Measurements from ENCODE around the gene SHISA9. TPM values are rescaled to one million over a fixed set of nuclear protein-coding genes. Genes with fewer than 3 reads are reported as not detected.
"Not testable (repeated sequence)": the region's sequence is repeated elsewhere in the genome, so short reads cannot be mapped to it uniquely, and the experiment has no call there.

SHISA9 gene
- total RNA-seq, 1 donor from 2014 or later: not detected

- no peak for DNase-seq (ENCODE audit: low read depth in 2 of 2)
These were observed 1.8 kb upstream of the SHISA9 start for GRCh38 chr16:12899529-12900143.

DNA sequence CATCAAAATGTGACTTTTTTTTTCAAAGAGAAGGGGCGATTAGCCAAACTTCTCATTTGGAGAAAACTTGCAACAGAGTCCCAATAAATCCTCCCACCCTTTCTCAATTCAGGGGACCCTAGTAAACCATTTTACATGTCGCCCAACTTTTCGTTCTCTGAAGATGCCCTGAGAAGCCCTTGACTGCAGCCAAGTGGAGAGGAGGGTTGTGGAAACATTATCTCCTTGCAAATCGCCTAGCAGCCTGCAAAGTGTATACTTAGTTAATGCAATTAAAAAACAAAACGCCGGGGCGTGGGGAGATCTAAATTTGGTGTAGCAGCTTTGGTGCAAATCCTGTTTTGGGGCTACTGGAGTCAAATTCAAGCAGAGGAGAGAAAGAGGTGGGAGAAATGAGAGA is 1.2 kb upstream of the SHISA9 start:
- no peak for DNase-seq (ENCODE audit: low read depth in 2 of 2)

- no peak for DNase-seq (ENCODE audit: low read depth in 2 of 2)
These were observed 697 bp upstream of the SHISA9 start for GRCh38 chr16:12900599-12901203.

DNA sequence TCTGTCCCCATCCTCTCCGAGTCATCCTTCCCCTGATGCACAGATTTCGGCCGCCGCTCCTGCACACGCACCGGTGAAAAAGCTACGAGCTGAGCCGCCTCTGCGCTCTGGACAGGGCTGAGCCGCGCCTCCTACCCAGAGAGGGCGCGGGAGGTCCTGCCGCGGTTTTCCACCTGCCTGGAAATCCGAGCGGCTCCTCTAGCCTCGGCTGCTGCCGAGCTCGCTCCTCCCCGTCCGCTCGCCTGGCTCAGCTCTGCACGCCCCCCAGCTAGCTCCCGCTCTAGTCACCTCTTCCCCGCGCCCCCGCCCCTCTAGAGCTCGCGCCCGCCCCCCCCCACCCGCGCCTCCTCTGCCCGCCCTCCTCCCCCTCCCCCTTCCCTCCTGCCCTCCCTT is 198 bp upstream of the SHISA9 start:
- DNase-seq (ENCODE audit: low read depth in 2 of 2): no peak

- no peak for DNase-seq (ENCODE audit: low read depth in 2 of 2)
These were observed 1.3 kb downstream of the SHISA9 start for GRCh38 chr16:12902511-12903372.

DNA sequence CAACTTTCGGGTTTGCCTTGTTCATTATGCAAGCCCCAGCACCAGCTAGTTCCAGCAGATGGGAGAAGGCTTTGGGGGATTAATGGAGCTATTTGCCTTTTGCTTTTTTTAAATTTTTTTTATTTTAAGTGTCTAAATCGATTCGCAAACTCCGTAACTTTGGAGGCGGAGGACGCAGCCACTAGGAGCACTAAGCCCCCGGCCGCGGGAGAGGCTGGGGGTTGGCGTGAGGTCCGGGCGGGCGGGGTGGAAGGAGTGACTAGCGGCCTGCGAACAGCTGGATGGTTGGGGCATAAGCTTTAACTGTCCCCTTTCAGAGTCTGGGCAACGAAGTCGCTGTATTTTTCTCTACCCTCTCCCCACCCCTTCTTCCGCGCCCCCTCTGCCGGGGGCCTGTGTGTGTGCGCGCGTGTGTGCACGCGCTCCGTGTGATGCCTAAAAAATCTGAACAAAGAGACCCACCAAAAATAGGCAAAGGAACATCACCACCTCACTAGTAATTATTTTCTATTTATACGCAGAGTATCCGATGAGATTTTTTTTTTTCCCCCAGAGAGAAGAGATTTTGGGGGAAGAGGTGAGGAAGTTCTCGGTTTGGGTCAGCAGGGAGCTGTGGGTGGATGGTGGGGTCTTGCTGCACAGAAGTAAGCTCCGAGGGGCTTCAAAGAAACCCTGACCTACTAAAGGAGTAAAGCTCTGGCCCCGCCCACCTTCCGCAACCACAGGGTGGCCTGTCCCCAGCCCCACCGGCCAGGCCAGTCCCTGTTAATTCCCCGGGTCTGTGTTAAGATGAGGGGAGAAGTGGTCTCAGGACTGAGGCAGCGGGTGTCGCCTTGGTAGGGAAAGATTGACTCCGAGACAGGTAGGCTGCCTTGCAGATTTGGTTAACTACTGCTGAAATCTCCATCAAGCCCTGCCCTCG is 2.3 kb downstream of the SHISA9 start:
- no peak for DNase-seq (ENCODE audit: low read depth in 2 of 2)

DNA sequence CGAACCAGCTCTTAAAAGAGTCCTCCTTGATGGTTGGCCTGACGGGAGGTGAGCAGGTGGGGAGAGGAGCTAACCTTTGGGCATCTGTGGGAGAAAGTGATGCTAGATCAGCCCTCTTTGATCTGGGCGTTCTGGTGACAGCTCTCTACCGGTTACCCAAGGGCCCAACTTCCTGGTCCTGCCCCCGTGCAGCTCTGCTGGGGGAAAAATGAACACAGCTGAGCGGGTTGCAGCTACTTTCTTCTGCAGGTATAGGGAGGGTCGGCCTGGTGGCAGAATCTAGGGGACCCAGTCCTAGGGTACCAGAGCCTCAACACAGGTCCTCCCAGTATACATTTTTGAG is 2.9 kb downstream of the SHISA9 start:
- no peak for DNase-seq (ENCODE audit: low read depth in 2 of 2)

GRCh38 chr16:12906271-12906670 is 4.9 kb downstream of the SHISA9 start:
- no peak for DNase-seq (ENCODE audit: low read depth in 2 of 2)

DNA sequence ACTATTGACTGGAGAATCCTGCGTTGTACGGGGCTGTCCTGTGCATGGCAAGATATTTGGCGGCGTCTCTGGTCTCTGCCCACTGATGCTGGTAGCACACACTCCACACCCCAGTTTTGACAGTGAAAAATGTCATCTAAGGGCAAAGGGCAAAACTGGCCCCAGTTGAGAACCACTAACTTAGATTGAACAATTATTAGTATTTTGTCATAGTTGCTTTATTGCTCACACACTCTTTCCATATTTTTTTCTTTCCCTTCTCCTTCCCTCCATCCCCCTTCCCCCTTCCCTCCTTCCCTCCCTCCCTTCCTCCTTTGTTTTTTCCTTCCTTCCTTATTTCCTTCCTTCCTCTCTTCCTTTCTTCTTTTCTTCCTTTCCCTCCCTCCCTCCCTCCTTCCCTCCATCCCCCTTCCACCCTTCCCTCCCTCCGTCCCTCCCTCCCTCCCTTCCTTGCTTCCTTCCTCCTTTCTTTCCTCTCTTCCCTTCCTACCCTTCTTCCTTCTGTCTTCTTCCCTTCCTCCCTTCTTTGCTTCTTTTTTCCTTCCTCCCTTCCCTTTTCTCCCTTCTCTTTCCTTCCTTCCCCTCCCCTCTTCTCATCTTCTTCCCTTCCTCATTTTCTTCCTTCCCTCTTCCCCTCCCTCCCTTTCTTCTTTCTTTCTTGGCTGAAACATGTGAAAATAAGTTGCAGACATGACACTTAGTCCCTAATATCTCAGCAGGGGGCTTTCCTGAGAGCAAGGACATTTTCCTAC is 5.5 kb downstream of the SHISA9 start:
- no peak for DNase-seq (ENCODE audit: low read depth in 2 of 2)

DNA sequence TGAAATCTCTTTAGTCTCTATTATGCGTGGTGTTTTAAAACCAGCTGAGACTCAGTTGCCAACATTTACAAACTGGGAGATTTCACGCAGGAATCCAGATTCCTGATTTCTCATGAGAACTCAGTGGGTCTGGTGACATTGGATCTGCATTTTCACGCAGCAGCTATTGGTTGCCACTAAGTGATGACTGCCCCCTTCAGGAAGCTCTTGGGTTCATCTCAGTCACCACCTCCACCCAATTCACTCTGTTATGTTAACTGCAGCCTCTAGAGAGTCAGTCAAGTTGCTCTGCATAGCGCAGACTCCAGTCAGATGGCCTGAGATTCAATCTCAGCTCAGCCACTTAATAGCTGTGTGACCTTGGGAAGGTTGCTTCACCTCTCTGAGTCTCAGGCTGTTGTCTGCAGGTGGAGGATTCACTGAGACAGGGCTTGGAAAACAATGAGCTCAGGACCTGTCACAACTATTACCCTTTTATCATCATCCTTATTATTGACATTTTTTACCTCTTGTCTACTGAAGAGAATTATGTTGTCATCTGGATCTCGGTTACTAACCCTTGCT is 6.4 kb downstream of the SHISA9 start:
- DNase-seq (ENCODE audit: low read depth in 2 of 2): peak in 1 of 2 donors; percentile 11

- DNase-seq (ENCODE audit: low read depth in 2 of 2): no peak
These were observed 15.8 kb downstream of the SHISA9 start for GRCh38 chr16:12917246-12917645.

DNA sequence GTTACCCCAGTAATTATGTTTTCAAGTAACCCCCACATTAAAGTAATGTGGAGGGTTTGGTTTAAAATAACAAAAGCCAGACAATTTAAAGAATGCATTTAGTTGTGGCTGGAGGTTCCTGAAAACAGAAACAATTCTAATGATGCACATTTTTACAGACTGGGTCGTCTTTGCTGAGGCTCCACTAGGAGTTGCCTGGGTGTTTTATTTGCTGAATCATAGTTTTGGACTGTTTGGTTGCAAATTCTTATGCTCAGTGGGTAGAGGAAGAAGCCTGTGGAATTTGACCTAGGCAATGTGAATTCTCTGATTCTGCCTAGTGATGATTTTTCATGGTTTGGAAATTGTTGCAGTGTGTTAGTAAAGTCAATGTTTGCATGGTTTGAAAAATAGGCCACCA is 16.3 kb downstream of the SHISA9 start:
- DNase-seq (ENCODE audit: low read depth in 2 of 2): no peak

DNA sequence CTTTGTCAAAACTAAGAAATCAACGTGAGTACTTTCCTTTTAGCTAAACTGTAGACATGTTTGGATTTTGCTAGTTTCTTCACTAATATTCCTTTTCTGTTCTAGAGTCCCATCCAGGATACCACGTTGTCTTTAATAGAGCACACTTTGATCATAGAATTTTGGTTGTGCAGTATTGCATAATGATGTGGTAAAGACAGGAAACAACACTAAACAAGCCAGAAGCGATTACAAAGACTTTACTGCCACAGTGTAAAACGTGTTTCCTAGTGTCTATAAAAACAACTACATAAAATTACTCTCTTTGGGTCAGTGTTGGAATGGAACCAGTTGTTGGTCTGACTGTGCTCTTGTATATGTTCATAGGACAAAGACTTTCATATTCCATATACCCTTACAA is 19.3 kb downstream of the SHISA9 start:
- DNase-seq (ENCODE audit: low read depth in 2 of 2): no peak

DNA sequence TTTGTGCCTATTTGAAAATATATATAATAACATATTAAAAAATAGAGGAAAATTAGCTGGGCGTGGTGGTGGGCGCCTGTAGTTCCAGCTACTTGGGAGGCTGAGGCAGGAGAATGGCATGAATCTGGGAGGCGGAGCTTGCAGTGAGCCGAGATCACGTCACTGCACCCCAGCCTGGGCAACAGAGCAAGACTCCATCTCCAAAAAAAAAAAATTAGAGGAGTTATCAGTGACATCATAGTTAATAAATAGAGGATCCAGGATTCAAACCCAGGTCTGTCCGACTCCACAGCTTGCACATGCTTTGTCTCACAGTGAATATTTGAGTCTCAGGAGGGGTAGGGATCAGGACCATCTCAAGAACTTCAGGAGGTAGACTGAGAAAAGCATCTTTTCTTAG is 22.2 kb downstream of the SHISA9 start:
- DNase-seq (ENCODE audit: low read depth in 2 of 2): not testable (repeated sequence)

DNA sequence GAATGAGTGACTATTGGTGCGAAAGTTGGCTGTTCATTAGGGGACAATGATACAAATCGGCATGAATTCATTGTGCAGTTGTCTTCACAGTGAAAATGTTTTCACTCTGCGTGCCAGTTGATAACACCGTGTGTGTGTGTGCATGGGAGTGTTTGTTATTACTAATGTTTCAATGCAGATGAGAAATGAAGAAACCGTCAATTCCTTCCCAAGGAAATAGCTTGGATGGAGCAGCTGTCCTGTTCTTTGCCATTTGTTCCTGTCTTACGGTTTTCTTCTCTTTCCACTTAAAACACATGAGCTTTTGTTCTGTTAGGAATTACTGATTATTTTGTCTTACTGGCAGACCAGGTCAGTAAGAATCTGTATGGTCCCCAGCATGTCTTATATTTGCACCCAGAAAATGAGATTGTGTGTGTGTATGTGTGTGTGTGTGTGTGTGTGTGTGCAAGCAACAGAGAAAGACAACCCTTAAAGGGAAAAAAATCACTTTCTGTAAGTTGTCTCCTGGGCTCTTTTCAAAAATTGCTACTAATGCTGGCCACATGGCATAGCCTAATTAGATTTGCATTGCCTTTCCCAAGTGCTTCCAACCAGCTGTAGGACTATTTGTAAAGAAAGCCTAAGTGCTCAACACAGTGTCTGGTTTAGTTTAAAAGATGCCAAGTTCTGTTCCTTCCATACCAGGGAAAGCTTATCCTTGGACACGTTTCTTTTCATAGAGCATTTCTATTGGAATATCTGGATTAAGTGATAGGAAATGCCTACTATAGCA is 23.8 kb downstream of the SHISA9 start:
- DNase-seq (ENCODE audit: low read depth in 2 of 2): no peak

DNA sequence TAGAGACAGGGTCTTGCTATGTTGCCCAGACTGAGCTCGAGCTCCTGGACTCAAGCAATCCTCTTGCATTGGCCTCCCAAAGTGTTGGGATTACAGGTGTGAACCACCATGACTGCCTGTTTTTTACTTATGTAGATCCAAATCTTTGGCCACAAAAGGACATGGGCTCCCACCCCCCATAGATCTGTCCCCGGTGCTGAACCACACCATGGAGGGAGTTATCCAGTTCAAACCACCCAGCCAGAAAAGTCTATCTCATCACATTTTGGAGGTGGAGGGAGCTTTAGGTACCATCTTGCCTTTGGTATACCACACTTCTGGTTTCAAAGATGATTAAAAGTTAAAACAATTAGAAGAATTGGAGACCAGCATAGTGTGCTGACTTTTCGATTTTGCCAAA is 26.2 kb downstream of the SHISA9 start:
- DNase-seq (ENCODE audit: low read depth in 2 of 2): no peak

- no peak for DNase-seq (ENCODE audit: low read depth in 2 of 2)
These were observed 29.5 kb downstream of the SHISA9 start for GRCh38 chr16:12930881-12931280.

- no peak for DNase-seq (ENCODE audit: low read depth in 2 of 2)
These were observed 35.0 kb downstream of the SHISA9 start for GRCh38 chr16:12936391-12936790.

DNA sequence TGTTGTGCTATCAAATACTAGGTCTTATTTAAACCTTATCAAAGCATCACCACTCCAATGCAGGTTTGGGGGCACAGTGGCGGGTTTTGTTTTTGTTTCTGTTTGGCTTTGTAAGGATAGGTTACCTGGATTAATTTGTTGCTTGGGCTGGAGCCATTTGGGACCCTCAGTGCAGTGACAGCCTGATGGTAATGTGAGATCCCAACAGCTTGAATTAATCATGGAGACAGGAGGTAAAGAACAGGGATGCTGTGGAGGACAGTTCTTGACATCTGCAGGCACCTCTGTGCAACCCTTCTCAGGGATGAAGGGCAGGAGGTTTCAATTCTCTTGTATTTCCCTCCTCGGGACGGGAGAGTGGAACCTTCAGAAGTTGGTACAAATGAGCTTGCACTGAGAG is 40.5 kb downstream of the SHISA9 start:
- DNase-seq (ENCODE audit: low read depth in 2 of 2): no peak

- no peak for DNase-seq (ENCODE audit: low read depth in 2 of 2)
These were observed 41.5 kb downstream of the SHISA9 start for GRCh38 chr16:12942861-12943260.

All from lung microvascular endothelial cell (primary cell).